Stimulated activated CD4-positive, alpha-beta T cell treated with anti-CD3 and anti-CD28 coated beads, Interleukin-4, amount 100 ng/mL, for 24 hours (primary cell): ENCODE measurements around the gene CA5A.

Experiments used
- DNase-seq: peaks from one replicate; pipeline ENCODE4 v3.0.0-alpha.2; 2020

Gene CA5A

GRCh38 chr16:87847785-87848675 lies 88.3 kb downstream of the CA5A start:
- DNase-seq: no peak

GRCh38 chr16:87847467-87847784 lies 88.9 kb downstream of the CA5A start:
- DNase-seq: no peak

DNA sequence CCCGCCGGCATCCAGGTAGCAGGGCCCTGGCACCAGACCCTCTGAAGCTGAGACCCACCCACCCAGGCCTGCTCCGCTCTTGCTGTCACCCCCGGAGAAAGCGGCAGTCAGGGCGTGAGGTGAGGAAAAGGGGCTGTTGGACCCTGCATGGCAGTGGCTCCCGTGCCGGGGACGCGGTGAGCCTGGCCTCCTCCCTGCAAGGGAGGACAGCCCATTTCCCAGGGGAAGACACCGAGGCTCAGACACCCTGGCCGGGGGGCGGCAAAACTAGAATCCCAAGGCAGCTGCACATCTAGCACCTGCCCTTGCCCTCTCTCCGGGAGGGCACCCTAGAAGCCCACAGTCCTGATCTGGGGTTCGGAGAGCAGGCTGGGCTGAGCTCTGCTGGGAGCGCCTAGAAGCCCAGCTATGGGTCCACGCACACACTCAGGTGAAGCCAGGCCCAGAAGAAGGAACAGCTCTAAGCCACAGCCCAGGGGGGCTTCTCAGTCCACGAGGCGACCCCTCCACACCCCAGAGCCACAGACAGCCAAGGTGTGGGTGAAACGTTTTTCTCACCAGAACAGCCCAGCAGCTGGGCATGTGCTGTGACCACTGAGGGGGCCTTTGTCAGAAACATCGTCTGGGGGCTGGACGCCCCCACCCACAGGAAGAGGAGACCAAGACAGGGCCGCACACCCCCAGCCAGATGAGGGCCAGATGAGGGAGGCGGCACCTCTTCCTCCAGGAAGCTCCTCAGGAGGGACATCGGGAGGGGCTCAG lies 89.4 kb downstream of the CA5A start:
- no peak for DNase-seq

GRCh38 chr16:87845807-87846619 lies 90.3 kb downstream of the CA5A start:
- no peak for DNase-seq

- DNase-seq: no peak
Observed at GRCh38 chr16:87845213-87845612, 91.1 kb downstream of the CA5A start.

- no peak for DNase-seq
Observed at GRCh38 chr16:87844809-87845208, 91.5 kb downstream of the CA5A start.

- no peak for DNase-seq
Observed at GRCh38 chr16:87844120-87844733, 92.1 kb downstream of the CA5A start.

DNA sequence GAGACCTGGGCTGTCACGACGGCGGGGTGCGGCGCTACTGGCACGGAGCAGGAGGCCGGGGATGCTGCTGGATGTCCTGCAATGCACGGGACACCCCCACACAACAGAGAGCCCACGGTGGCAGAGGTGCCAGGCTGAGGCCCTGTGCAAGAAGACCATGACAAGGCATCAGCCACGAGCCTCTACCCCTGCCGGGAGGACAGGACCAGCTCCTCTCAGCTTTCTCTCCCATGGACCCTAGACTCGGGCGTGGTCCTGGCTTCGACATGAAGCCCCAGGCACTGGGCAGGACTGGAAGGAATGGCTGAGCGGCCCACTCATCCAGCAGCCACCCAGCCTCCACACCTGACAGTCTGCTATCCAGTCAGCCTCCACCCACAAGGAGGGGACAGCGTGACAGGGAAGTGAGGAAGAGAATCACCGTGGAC lies 92.6 kb downstream of the CA5A start:
- no peak for DNase-seq

DNA sequence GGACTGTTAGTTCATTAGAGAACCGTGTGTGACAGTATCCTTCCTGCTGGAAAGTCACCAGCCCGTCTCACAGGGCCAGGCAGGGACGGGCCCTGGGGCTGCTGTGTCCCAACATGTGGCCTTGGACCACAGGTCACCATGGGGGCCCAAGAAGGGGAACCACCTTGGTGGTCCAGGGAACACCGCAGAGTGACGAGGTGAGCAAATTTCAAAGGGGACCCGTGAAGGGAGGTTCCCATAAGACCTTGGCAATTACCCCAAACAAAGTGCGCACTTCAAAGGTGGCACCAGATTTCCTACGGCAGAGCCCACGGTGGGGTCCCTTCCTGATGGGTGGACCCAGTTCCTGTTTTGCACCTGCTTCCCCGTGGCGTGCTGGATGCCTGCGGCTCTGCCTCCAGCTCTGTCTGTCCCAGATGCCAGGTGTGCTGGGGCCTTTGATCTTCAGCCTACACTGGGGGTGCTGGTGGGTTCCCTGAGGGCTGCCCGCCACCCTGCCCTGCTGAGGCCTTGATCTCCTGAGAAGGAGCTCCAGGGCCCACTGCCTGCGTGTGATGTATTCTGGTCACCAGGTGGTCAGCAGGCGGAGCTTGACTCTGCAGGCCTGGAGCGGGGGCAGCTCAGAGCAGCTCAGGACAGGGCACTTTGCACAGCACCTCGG lies 94.0 kb downstream of the CA5A start:
- no peak for DNase-seq

GRCh38 chr16:87841340-87842208 lies 94.8 kb downstream of the CA5A start:
- no peak for DNase-seq

GRCh38 chr16:87840271-87840978 lies 95.9 kb downstream of the CA5A start:
- no peak for DNase-seq

DNA sequence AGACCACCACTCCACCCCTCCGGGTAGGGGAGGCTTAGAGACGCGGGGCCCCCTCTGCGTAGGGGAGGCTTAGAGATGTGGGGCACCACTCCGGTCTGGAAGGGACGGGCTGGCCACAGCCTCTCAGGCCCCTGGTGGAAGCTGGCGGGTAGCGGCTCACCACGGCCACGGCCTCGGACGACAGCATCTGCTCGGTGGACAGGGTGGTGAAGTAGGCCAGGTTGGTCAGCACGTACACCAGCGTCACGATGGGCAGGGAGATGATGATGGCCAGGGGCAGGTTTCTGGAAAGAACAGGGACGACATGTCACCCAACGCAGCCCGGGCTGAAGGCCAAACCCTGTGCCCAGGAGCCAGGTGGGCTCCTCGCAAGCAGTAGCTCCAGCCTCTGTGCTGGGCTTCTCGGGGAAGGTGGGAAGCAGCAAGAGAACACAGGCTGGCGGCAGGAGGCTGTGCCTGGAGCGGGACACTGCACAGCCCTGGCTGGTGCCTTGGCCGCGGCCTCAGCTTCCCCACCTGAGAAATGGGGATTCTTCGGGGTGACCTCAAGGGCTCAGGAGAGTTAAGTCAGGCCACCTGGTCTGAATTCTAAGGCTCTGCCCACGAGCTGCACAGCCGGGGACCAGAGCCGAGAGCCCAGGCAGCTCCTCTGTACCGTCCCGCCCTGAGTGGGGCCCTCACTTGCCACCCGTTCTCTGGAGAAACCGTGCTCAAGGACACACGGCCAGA lies 96.6 kb downstream of the CA5A start:
- DNase-seq: no peak

DNA sequence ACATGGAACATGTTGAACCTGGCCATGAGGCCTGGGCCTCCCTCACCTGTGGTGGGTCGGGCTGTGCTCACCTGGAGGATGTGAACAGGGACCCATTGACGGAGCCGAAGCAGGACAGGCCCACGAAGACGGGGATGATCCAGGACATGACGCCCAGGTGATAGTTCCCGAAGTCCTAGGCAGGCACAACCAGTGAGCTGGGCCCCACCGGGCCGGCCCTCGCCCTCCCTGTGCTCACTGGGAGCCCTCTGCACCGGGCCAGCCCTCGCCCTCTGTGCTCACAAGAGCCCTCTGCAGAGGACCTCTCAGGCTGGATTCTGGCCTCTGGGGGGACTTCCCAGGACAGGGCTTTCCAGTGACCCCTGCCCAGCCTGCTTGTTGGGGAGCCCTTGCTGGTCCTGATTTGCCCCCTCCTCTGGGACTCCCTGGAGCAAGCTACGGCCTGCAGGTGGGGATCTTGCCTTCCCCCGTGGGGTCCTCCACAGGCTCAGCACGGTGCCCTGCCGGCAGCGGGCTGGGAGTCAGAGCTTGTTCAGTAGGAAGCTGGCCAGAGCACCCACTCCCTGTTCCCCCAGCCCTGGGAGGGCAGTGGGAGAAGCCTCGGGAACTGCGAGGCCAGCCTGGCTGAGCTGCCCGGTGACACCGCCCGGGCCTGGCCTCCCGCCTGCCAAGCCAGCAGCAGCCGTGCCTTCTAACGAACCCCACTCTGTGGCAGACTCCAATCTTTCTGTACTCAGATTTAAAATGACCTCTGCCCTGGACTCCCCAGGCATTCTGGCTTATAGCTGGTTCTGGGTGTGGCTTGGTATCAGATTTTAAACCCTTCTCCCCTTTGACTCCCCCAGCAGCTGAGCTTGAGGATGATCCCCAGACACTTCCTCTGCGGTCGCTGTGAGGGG lies 97.4 kb downstream of the CA5A start:
- no peak for DNase-seq
